ENCODE results near the gene HLA-G. TPM values are rescaled to one million over a fixed set of nuclear protein-coding genes. Genes with fewer than 3 reads are reported as not detected.
A peak's percentile ranks its signal among the peaks of the same experiment; 100 is the strongest.

HLA-G gene
- total RNA-seq, 1 donor from 2014 or later = not detected

GRCh38 chr6:29816030-29816429 is 11.6 kb upstream of the HLA-G start:
- no peak for DNase-seq (ENCODE audit: low read depth in 2 of 2)

DNA sequence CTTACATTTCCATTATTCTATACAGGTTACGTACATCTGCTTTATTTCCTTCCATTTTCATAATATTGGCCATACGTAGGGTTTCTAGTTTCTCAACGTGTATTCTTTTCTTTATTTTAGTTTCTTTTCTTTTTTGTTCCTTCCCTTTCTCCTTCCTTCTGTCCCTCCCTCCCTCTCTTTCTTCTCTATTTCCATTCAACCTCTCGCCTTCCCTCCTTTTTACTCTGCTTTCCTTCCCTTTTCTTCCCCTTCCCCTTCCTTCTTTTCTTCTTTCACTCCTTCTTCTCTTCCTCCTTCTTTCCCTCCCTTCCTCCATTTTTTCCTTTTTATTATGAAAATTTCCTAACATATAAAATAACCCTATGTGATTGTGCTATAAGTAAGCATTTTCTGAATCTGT is 8.7 kb upstream of the HLA-G start:
- no peak for DNase-seq (ENCODE audit: low read depth in 2 of 2)

- DNase-seq (ENCODE audit: low read depth in 2 of 2) = no peak
Measured at GRCh38 chr6:29824144-29824543, 3.5 kb upstream of the HLA-G start.

- no peak for DNase-seq (ENCODE audit: low read depth in 2 of 2)
Measured at GRCh38 chr6:29825848-29826247, 1.8 kb upstream of the HLA-G start.

DNA sequence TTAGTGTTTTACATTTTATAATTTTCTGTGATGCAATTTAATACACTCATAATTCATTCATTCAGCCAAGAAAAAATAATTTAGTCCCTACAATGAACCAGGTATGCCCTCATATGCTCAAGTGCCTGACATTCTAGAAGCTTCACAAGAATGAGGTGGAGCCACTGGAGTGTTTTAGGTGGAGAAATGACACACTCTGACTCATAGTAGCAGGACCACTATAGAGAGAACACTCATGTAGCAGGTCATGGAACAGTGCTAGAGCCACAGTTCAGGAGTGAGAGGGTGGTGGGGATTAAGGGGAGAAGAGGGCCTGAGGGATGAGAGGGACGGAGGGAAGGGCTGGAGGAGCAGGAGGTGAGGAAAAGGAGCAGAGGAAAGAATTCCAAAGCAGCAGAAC is 1.4 kb upstream of the HLA-G start:
- no peak for DNase-seq (ENCODE audit: low read depth in 2 of 2)

DNA sequence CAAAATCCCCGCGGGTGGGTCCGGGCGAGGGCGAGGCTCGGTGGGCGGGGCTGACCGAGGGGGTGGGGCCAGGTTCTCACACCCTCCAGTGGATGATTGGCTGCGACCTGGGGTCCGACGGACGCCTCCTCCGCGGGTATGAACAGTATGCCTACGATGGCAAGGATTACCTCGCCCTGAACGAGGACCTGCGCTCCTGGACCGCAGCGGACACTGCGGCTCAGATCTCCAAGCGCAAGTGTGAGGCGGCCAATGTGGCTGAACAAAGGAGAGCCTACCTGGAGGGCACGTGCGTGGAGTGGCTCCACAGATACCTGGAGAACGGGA is 809 bp downstream of the HLA-G start:
- no peak for DNase-seq (ENCODE audit: low read depth in 2 of 2)

GRCh38 chr6:29829766-29830165 is 2.1 kb downstream of the HLA-G start:
- no peak for DNase-seq (ENCODE audit: low read depth in 2 of 2)

- no peak for DNase-seq (ENCODE audit: low read depth in 2 of 2)
Measured at GRCh38 chr6:29830409-29830808, 2.8 kb downstream of the HLA-G start.

GRCh38 chr6:29831776-29832175 is 4.2 kb downstream of the HLA-G start:
- no peak for DNase-seq (ENCODE audit: low read depth in 2 of 2)

- DNase-seq (ENCODE audit: low read depth in 2 of 2) = peak; percentile 17 to 27
Measured at GRCh38 chr6:29834564-29835436, 7.2 kb downstream of the HLA-G start.

- no peak for DNase-seq (ENCODE audit: low read depth in 2 of 2)
Measured at GRCh38 chr6:29839917-29840316, 12.3 kb downstream of the HLA-G start.

DNA sequence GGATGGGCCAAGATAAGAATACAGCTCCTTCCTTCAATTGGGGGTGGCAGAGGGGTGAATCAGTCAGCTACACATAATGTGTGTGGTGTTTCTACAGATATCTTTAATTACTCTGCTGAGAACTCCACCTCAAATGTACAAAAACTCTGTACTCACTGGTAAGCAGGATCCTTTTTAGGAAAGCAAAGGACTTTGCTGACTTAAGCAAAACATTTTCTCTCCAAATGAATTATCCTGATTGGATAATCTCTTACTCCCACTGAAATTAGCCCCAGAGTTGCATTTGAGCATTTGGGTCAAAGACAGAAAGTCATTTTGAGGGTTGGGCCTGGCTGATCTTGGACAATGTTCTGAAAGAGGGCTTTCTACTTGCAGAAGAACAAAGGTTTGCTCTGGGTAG is 13.4 kb downstream of the HLA-G start:
- no peak for DNase-seq (ENCODE audit: low read depth in 2 of 2)

DNA sequence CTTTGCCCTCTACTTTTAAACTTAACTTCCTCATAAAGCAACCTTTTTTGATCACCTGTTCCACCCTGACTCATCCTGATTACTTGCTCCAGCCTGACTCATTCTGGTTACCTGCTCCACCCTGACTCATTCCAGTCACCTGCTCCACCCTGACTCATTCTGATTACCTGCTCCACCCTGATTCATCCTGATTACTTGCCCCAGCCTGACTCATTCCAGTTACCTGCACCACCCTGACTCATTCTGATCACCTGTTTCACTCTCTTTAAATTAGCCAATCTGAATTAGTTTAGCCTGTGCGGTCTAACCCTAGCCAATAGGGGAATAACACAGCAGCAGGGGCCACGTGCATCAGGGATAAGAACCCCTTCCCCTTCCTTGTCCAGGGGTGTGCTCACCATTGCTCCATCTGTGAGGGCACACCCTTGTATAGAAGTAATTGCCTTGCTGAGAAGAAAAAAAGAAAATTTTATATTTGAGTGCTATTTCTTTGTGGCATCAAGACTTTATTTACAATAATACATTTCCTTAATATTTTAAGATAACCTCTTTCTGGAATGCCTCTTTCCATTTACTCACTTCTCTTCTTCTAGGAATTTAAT is 17.9 kb downstream of the HLA-G start:
- DNase-seq (ENCODE audit: low read depth in 2 of 2) = no peak

DNA sequence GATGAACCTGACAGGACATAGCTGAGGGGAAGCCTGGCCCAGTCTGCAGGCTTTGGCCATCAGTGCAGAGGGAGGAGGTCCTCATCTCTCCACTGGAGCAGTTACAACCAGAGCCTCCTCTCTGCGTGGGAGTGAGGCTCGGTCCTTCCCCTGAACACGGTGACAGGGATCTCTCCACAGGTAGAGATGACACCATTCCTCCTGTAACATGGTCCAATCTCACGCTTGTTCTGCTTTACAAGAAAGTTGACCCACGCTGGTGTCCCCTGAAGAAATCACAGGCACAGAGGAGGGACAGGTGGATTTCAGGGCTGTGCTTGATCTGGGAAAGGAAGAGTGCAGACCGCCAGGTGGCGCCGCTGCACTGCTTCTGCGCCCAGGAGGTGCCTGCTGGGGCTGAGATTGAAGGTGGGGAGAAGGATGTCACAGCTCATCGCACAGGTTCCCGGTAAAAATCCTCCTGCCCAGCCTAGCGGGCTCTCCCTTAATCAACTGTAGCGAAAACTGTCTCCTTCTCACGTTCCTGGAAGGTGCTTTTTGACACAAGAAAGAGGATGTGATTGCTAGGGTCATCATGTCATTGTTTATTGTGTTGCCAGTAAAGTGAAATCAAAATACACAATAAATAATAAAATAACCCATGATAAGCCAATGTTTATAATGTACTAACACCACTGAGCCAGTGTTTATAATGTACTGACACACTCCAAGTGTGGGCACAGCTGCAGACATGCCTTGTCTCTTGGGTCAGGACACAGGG is 20.4 kb downstream of the HLA-G start:
- DNase-seq (ENCODE audit: low read depth in 2 of 2) = peak; percentile 60 to 77

GRCh38 chr6:29850011-29850553 is 22.5 kb downstream of the HLA-G start:
- peak; percentile 10 to 11 for DNase-seq (ENCODE audit: low read depth in 2 of 2)

GRCh38 chr6:29851190-29851589 is 23.6 kb downstream of the HLA-G start:
- no peak for DNase-seq (ENCODE audit: low read depth in 2 of 2)

GRCh38 chr6:29853245-29853644 is 25.6 kb downstream of the HLA-G start:
- DNase-seq (ENCODE audit: low read depth in 2 of 2) = no peak

GRCh38 chr6:29858006-29858405 is 30.4 kb downstream of the HLA-G start:
- DNase-seq (ENCODE audit: low read depth in 2 of 2) = no peak

- DNase-seq (ENCODE audit: low read depth in 2 of 2) = peak in 1 of 2 donors; percentile 11
Measured at GRCh38 chr6:29861521-29862255, 34.1 kb downstream of the HLA-G start.

GRCh38 chr6:29864037-29864810 is 36.6 kb downstream of the HLA-G start:
- no peak for DNase-seq (ENCODE audit: low read depth in 2 of 2)

DNA sequence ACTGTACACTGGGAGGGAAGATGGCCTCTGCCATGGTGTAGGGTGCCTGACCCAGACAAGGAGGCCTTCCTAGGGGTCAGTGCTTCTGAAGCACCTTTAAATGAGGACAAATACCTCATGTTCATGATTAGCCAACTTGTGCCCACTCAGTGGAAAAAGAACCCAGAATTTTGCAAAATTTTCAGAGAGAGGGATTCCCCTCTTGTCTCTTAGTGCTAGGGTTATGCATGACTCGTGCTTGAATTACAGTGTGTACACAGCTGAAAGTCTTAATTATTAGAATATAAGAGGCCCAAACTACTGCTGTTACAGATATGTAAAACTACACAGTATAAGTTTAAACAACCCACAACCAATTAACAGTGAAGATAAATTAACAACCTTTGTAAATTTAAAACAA is 38.0 kb downstream of the HLA-G start:
- DNase-seq (ENCODE audit: low read depth in 2 of 2) = no peak

Data from lung microvascular endothelial cell (primary cell).